ENCODE measurements around the gene ZNF423. TPM values are rescaled to one million over a fixed set of nuclear protein-coding genes. Genes with fewer than 3 reads are reported as not detected.

The ZNF423 gene
- total and polyA plus RNA-seq, 2 of the 13 experiments (the other 11 are each of a cell fraction or from before 2014, with no cell fraction given) = 0.07 to 0.31 TPM

DNA sequence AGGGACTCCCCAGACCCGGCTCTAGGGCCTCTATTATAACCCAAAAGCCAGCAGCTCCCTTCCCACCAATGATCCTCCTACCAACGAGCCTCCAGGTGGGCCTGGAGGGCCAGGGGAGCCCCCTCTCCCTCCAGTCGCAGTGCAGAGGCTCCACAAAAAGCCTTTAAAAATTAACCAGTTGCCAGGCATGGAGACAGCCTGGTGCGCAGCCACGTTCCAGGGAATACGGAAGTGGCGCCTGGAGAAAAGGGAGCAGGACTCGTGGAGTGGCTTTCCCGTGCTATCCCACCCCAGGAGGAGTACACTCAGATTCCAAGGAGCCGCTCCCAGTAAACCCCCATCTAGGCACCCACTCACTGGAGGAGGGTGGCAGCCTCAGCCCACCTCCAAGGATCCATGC is 112.3 kb downstream of the ZNF423 start:
- in situ Hi-C loops (cut with HindIII; ENCODE audit: extremely low pct_ligation_motif_present, low pct_unique_long_range_greater_than_20kb) = no loop called here

More for the DNA sequence above, 112.3 kb downstream of the ZNF423 start:
- FAIRE-seq (no peak), DNase-seq (ENCODE audit: low spot score) (no peak), ATAC-seq (no peak)
- H3K9ac ChIP-seq (ENCODE audit: insufficient read depth, low read depth, low read length) = no peak overlapping the region
- H3K4me3 ChIP-seq (replicated peaks in 1 of 3; ENCODE audit: insufficient read depth in 1 of 3, low read depth in 2 of 3, low read length in 3 of 3) = no peak overlapping the region
- H3K79me2 ChIP-seq (ENCODE audit: insufficient read depth, low read length) = no peaks in the 10 kb centered on the region
- H3K9me3 ChIP-seq (ENCODE audit: low read length) = no peaks in the 10 kb centered on the region
- BruUV-seq (replicated peaks) = no TSS peak
- peaks cover 4 to 39% of the 10 kb centered on the region in 2 experiments; a peak in 4 of 5 replicates for H3K27me3 ChIP-seq (ENCODE audit: control insufficient read depth in 1 of 2, insufficient read depth in 2 of 2, low read length in 2 of 2)
- 28% methylated on average over 7 of the region's 10 CpGs for WGBS (ENCODE audit: low lambda C conversion rate)
- peaks cover 3% of the 10 kb centered on the region; the same call in 1 of the 2 replicates for H4K20me1 ChIP-seq (ENCODE audit: insufficient read depth, low read length)
- intact Hi-C loops (cut with micrococcal nuclease; ENCODE audit: unreplicated experiment) = no loop called here
- CTCF ChIA-PET (ENCODE audit: low intra/inter-chr PET ratio, low total read pairs) = no interaction called here
- POLR2A ChIA-PET = no interaction called here
- H3K36me3 ChIP-seq (replicated peaks in 1 of 2; ENCODE audit: control insufficient read depth in 1 of 2, insufficient read depth in 2 of 2, low read length in 2 of 2) = no peaks in the 10 kb centered on the region
- H3K4me1 ChIP-seq (ENCODE audit: insufficient read depth, low read length) = no peaks in the 10 kb centered on the region
- H3K27ac ChIP-seq (ENCODE audit: extremely low read length, insufficient read depth, low read length) = no peak overlapping the region
- H3K4me2 ChIP-seq (ENCODE audit: low read depth, low read length) = no peak overlapping the region
- TF ChIP-seq, protein P1, sequence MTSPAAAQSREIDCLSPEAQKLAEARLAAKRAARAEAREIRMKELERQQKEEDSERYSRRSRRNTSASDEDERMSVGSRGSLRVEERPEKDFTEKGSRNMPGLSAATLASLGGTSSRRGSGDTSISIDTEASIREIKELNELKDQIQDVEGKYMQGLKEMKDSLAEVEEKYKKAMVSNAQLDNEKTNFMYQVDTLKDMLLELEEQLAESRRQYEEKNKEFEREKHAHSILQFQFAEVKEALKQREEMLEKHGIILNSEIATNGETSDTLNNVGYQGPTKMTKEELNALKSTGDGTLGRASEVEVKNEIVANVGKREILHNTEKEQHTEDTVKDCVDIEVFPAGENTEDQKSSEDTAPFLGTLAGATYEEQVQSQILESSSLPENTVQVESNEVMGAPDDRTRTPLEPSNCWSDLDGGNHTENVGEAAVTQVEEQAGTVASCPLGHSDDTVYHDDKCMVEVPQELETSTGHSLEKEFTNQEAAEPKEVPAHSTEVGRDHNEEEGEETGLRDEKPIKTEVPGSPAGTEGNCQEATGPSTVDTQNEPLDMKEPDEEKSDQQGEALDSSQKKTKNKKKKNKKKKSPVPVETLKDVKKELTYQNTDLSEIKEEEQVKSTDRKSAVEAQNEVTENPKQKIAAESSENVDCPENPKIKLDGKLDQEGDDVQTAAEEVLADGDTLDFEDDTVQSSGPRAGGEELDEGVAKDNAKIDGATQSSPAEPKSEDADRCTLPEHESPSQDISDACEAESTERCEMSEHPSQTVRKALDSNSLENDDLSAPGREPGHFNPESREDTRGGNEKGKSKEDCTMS (CRISPR knock-in tag; conservative IDR thresholded peaks at IDR 0.05) = no peak
- TF ChIP-seq, protein P2, sequence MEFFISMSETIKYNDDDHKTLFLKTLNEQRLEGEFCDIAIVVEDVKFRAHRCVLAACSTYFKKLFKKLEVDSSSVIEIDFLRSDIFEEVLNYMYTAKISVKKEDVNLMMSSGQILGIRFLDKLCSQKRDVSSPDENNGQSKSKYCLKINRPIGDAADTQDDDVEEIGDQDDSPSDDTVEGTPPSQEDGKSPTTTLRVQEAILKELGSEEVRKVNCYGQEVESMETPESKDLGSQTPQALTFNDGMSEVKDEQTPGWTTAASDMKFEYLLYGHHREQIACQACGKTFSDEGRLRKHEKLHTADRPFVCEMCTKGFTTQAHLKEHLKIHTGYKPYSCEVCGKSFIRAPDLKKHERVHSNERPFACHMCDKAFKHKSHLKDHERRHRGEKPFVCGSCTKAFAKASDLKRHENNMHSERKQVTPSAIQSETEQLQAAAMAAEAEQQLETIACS (CRISPR knock-in tag; IDR thresholded peaks at IDR 0.05) = no peak
- no peak for TF ChIP-seq ZNF331 (CRISPR knock-in tag; IDR thresholded peaks at IDR 0.05)
- no peak for TF ChIP-seq HNRNPUL1 (IDR thresholded peaks at IDR 0.05; ENCODE audit: low read depth, low read length)
- TF ChIP-seq, protein P3, sequence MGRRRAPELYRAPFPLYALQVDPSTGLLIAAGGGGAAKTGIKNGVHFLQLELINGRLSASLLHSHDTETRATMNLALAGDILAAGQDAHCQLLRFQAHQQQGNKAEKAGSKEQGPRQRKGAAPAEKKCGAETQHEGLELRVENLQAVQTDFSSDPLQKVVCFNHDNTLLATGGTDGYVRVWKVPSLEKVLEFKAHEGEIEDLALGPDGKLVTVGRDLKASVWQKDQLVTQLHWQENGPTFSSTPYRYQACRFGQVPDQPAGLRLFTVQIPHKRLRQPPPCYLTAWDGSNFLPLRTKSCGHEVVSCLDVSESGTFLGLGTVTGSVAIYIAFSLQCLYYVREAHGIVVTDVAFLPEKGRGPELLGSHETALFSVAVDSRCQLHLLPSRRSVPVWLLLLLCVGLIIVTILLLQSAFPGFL (CRISPR knock-in tag; IDR thresholded peaks at IDR 0.05) = no peak
- TF ChIP-seq MLLT10 (CRISPR knock-in tag; IDR thresholded peaks at IDR 0.05) = no peak
- TF ChIP-seq ZNF274 (CRISPR knock-in tag; IDR thresholded peaks at IDR 0.05) = no peak
- TF ChIP-seq ZNF790 (CRISPR knock-in tag; IDR thresholded peaks at IDR 0.05; ENCODE audit: borderline replicate concordance) = no peak
- TF ChIP-seq NR3C1 (CRISPR knock-in tag; IDR thresholded peaks at IDR 0.05) = no peak
- no peak for TF ChIP-seq NR1H2 (CRISPR knock-in tag; IDR thresholded peaks at IDR 0.05; ENCODE audit: borderline replicate concordance, low read depth)
- no peak for TF ChIP-seq STAT5B (CRISPR knock-in tag; IDR thresholded peaks at IDR 0.05)
- no peak overlapping the region for H2AFZ ChIP-seq (ENCODE audit: low read length)

All from HepG2 (cell line).